Muscle layer of duodenum (tissue), 2 donors: ENCODE measurements around the gene LBH.

Experiments
- H3K27ac ChIP-seq: one replicate; pipeline ENCODE4 v1.7.0; 2013; ENCODE audit warnings: mild to moderate bottlenecking, low read length
- H3K27me3 ChIP-seq: one replicate; pipeline ENCODE4 v1.7.0; 2013; ENCODE audit warnings: low read depth, mild to moderate bottlenecking, control low read depth, low read length
- H3K36me3 ChIP-seq, 2 donors: one replicate each; pipeline ENCODE4 v1.7.0; 2013; ENCODE audit warnings: low read length in 2 of 2, control low read depth in 1 of 2, mild to moderate bottlenecking in 1 of 2; ENCODE audit not compliant: insufficient read depth in 2 of 2, control insufficient read depth in 1 of 2
- H3K4me1 ChIP-seq, 2 donors: one replicate each; pipeline ENCODE4 v1.7.0; 2013; ENCODE audit warnings: low read length in 2 of 2, mild to moderate bottlenecking in 2 of 2, control low read depth in 1 of 2, moderate library complexity in 1 of 2; ENCODE audit not compliant: insufficient read depth in 2 of 2, control insufficient read depth in 1 of 2
- H3K4me3 ChIP-seq, 2 donors: one replicate each; pipeline ENCODE4 v1.7.0; 2013; ENCODE audit warnings: low read length in 2 of 2, low read depth in 1 of 2, mild to moderate bottlenecking in 1 of 2
- H3K9me3 ChIP-seq, 2 donors: one replicate each; pipeline ENCODE4 v1.7.0; 2013; ENCODE audit warnings: low read length in 2 of 2, control low read depth in 1 of 2, mild to moderate bottlenecking in 1 of 2; ENCODE audit not compliant: control insufficient read depth in 1 of 2
- donor health status: healthy.

LBH gene

DNA sequence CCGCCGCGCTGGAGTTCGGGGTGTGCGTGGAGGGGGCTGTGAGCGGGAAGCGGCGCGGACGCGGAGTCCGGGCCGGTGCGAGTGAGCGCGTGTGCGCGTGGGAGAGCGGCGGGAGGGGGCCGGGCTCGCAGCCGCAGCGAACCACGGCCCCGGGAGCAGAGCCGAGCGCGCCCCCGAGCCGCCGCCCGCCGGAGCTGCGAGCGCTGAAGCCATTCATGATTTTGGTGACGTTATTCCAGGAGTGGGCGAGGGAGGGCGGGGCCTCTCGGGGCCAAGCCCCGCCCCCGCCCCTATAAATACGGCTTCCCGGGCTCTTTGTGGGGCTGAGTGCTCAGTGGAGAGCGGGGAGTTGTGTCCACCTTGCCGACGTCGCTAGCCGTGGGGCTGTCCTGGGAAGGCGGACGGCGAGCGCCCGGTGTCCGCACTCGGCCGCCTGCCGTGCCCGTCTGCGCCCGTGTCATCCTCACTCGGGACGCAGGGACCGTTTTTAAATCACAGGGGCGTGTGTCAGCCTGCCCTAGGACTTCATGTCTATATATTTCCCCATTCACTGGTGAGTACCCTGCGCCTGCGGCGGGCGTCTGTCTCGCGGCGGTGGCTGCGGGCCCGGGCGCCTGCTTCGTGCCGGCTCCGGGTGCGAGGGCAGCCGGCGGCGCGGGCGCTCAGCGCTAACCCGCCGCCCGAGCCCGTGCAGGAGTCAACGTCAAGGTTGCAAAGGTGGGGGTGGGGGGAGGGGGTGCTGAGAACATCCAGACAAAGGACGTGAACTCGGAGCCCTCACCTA, at the start of gene LBH:
Gene LBH (plus strand): TSS at position 323 of the 784 bp plus-strand sequence. CDS start 205 bp downstream, at position 528.
- Histone ChIP-seq H3K27ac (peak within 1 kb of the TSS; percentile 61), H3K36me3 (peaks cover 0 to 7% of the 10 kb centered on the region in 2 donors), H3K27me3 (no peaks in the 10 kb centered on the region), H3K4me3 (peak within 1 kb of the TSS; percentile 70 to 85), H3K9me3 (no peaks in the 10 kb centered on the region), H3K4me1 (peaks cover 10 to 31% of the 10 kb centered on the region in 2 donors)

DNA sequence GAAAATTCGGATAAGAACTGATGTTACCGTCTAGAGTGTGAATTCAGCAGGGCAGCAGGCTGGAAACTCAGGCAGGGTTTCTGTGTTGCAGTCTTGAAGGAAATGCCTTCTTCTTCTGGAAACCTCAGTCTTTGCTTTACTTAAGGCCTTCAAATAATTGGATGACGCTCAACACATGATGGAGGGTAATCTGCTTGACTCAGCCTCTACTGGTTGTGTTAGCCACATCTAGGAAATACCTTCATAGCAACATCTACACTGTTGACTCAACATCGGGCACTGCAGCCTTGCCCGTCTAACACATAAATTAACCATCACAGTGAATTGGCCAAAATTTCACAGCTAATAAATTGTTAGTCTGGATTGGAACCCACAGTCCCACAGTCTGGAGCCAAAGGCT, 47.3 kb upstream of the LBH start:
- H3K36me3 ChIP-seq: no peaks in the 10 kb centered on the region
- no peak overlapping the region for H3K27ac ChIP-seq
- H3K9me3 ChIP-seq: no peaks in the 10 kb centered on the region
- H3K4me3 ChIP-seq: no peak overlapping the region
- no peaks in the 10 kb centered on the region for H3K4me1 ChIP-seq
- no peaks in the 10 kb centered on the region for H3K27me3 ChIP-seq

DNA sequence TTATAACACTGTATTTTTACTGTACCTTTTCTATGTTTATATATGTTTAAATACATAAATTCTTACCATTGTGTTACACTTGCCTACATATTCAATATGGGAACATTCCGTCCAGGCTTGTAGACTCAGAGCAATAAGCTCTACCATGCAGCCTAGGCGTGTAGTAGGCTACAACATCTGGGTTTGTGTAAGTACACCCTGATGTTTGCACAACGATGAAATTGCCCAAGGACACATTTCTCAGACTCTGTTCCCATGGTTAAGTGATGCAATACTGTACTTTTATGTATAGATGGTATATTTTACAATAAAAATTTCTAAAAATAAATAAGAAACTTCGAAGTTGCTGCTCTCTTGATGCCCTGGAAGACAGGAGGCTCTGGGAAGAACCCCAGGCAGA, 46.2 kb upstream of the LBH start:
- Histone ChIP-seq H3K27me3 (no peaks in the 10 kb centered on the region), H3K36me3 (no peaks in the 10 kb centered on the region), H3K27ac (no peak overlapping the region), H3K9me3 (no peaks in the 10 kb centered on the region), H3K4me3 (no peak overlapping the region), H3K4me1 (no peaks in the 10 kb centered on the region)

DNA sequence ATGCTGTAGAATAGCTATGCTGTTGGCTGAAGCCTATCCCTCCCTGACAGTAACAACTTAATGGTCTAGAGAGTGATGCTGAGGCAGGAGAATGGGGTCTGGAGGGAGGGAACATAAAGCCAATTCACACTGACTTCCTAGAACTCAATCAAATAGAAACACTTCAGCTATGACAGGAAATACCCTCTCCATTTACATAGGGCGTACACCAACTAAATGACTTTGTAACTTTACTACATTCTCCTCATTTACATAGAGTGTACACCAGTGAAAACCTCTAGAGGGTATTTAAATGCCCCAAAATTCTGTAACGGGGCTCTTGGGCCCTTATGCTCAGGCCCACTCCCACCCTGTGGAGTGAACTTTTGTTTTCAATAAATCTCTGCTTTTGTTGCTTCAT, 43.0 kb upstream of the LBH start:
- Histone ChIP-seq H3K27ac (no peak overlapping the region), H3K4me1 (no peaks in the 10 kb centered on the region), H3K9me3 (no peaks in the 10 kb centered on the region), H3K27me3 (no peaks in the 10 kb centered on the region), H3K4me3 (no peak overlapping the region), H3K36me3 (no peaks in the 10 kb centered on the region)

DNA sequence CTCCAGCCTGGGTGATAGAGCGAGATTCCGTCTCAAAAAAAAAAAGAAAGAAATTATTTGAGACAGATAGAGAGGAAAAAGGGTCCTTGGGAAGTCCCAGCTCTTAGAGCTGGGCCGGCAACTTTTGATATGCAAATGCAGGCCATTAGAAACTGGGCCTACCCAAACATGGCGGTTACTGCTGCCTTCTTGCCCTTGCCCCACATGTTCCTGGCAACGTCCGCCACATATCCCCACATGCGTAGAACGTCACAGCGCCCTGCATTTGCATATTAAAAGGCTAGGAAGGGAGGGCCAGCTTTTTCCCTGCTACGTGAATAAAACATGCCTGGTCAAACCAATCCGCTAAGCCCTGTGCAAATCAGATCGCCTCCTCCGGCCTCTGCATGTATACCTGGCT, 40.7 kb upstream of the LBH start:
- no peaks in the 10 kb centered on the region for H3K27me3 ChIP-seq
- H3K4me1 ChIP-seq: no peaks in the 10 kb centered on the region
- H3K4me3 ChIP-seq: no peak overlapping the region

DNA sequence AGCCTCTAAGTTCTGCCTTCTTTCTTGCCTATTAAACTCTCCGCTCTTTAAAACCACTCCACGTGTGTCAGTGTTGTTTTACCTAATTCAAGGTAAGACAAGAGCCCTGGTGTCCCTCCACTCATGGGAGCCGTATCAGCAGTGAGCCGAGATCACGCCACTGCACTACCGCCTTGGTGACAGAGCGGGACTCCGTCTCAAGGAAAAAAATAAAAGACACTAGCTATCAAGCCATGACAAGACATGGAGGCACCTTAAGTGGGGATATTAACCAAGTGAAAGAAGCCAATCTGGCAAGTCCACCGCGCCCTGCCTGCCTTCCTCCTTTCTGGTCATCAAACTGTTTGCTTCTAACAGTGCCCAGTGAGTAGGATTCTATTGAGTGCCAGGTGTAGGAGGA, 40.2 kb upstream of the LBH start:
- Histone ChIP-seq H3K4me3 (no peak overlapping the region), H3K27ac (no peak overlapping the region), H3K27me3 (no peaks in the 10 kb centered on the region)

More for the DNA sequence above, 40.7 kb upstream of the LBH start:
- Histone ChIP-seq H3K36me3 (no peaks in the 10 kb centered on the region), H3K9me3 (no peaks in the 10 kb centered on the region), H3K27ac (no peak overlapping the region)

DNA sequence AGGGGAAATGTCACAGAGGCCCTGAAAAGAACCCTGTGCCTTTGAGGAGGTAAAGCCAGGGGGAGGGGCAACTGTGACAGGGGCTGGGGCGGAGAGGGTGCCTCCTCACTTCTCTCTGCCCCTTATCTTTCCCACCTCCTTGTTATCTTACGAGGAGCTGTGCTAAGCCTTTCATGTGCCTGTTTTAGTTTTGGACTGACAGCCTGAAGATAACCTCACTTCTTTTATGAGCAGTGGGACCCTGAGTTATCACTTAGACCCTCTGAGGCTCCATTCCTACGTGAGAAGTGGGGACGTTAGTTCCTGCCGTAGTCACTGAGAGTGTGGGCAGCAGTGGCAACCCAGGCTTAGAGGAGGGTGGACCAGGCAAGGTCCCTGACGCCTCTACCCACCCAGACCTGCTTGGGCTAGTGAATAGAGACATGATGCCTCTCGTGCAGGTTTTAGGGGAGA, 39.5 kb upstream of the LBH start:
- Histone ChIP-seq H3K27me3 (no peaks in the 10 kb centered on the region), H3K36me3 (no peaks in the 10 kb centered on the region), H3K4me3 (no peak overlapping the region), H3K4me1 (no peaks in the 10 kb centered on the region), H3K27ac (no peak overlapping the region), H3K9me3 (no peaks in the 10 kb centered on the region)

More for the DNA sequence above, 40.2 kb upstream of the LBH start:
- H3K36me3 ChIP-seq: no peaks in the 10 kb centered on the region
- no peaks in the 10 kb centered on the region for H3K4me1 ChIP-seq
- H3K9me3 ChIP-seq: no peaks in the 10 kb centered on the region

DNA sequence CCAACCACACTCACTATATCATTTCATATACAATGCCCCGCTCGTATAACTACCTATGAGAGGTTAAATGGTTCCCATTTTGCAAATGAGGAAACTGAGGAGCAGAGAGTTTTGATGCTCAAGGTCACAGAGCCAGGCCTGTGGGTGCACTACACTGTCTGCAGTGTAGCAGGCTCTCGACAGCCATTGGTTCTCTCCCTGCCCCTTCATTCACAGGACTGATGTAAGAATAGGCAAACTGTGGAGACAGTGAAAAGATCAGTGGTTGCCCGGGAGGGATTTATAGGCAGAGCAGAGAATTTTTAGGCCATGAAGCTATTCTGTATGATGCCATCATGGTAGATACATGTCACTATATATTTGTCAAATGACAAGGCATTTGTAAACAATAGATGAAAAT, 39.0 kb upstream of the LBH start:
- H3K36me3 ChIP-seq: no peaks in the 10 kb centered on the region
- H3K27ac ChIP-seq: no peak overlapping the region
- no peaks in the 10 kb centered on the region for H3K27me3 ChIP-seq
- no peaks in the 10 kb centered on the region for H3K9me3 ChIP-seq
- H3K4me1 ChIP-seq: no peaks in the 10 kb centered on the region
- H3K4me3 ChIP-seq: no peak overlapping the region

DNA sequence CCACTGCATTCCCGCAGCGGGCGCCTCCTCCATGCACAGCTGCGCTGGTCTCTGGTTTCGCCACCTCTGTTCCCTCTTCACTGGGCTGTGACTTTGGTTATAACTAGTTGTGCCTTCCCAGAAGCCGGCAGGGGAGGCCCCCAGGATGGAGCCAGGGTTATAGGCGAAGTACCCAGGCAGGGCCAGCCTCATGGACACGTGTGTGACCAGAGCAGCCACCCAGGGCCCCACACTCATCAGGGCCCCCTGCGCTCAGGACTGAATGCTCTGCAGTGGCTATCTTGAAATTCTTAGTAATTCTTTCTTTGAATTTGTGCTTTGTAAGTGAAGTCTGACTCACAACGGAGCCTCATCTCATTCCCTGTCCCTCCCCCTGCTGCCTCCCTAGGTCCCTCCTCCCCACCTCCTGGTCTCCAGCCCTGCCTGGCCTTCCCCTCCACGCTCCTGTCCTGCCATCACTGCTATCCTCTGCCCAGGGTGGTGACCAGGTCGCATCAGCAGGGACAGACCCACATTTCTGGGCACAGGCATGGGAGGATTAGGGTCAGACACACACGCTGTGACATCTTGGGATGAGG, 38.1 kb upstream of the LBH start:
- Histone ChIP-seq H3K9me3 (no peaks in the 10 kb centered on the region), H3K27ac (no peak overlapping the region), H3K36me3 (no peaks in the 10 kb centered on the region), H3K27me3 (no peaks in the 10 kb centered on the region), H3K4me1 (no peaks in the 10 kb centered on the region), H3K4me3 (no peak overlapping the region)

DNA sequence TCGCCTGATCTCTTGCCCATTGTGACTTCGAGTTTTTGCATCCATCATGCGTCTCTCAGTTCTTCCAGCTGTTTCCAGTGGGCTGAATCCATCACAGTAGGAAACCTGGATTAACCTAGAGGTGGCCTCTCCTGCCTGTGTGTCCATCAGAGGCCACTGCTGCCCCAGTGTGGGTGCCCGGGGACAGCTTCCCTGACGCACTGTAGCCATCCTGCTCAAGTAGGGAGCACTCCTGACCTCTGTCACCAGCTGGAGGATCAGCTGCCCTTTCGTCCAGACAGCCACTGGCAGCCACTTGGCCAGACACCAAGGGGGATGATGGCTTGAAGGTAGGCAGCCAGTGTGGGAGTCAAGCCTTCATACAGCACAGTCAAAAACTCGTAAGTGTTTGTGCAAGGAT, 36.9 kb upstream of the LBH start:
- H3K36me3 ChIP-seq: no peaks in the 10 kb centered on the region
- no peaks in the 10 kb centered on the region for H3K4me1 ChIP-seq

DNA sequence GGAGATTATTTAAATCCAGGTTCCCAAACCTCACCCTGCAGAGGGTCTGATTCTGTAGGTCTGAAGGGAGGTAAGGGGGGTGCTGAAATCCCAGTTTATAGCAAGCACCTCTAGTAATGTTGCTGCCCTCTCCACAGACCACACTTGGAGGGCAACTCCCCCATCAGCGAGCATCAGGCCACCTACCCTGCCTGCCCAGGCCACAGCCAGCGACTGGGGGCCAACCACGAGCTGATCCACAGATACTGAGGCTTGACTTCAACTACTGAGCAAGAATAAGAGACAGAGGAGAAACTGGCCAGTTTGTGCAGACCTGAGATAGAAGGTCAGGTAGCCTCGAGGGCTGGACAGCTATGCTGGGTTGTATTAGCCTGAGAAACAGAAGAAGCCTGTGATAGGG, 36.3 kb upstream of the LBH start:
- H3K27ac ChIP-seq: no peak overlapping the region
- no peaks in the 10 kb centered on the region for H3K9me3 ChIP-seq
- no peaks in the 10 kb centered on the region for H3K27me3 ChIP-seq
- no peaks in the 10 kb centered on the region for H3K36me3 ChIP-seq
- no peaks in the 10 kb centered on the region for H3K4me1 ChIP-seq
- H3K4me3 ChIP-seq: no peak overlapping the region

More for the DNA sequence above, 36.9 kb upstream of the LBH start:
- Histone ChIP-seq H3K9me3 (no peaks in the 10 kb centered on the region), H3K27ac (no peak overlapping the region), H3K27me3 (no peaks in the 10 kb centered on the region), H3K4me3 (no peak overlapping the region)
